HuH-7.5 (cell line): ENCODE results near the gene CHM.
"Not testable (repeated sequence)": the region's sequence is repeated elsewhere in the genome, so short reads cannot be mapped to it uniquely, and the experiment has no call there.

Source experiments
- DNase-seq: peaks from one replicate; pipeline ENCODE4 v3.0.0; 2011; ENCODE audit warnings: low spot score

CHM gene

GRCh38 chrX:85998954-85999353 is 48.4 kb downstream of the CHM start:
- DNase-seq, result no peak

GRCh38 chrX:85996555-85996954 is 50.8 kb downstream of the CHM start:
- no peak for DNase-seq

- no peak for DNase-seq
These were observed 51.7 kb downstream of the CHM start for GRCh38 chrX:85995641-85996040.

GRCh38 chrX:85994797-85995196 is 52.6 kb downstream of the CHM start:
- DNase-seq, result no peak

GRCh38 chrX:85994228-85994627 is 53.1 kb downstream of the CHM start:
- DNase-seq, result no peak

- DNase-seq, result no peak
These were observed 53.7 kb downstream of the CHM start for GRCh38 chrX:85993539-85994197.

- DNase-seq, result no peak
These were observed 54.5 kb downstream of the CHM start for GRCh38 chrX:85992811-85993229.

- DNase-seq, result no peak
These were observed 59.0 kb downstream of the CHM start for GRCh38 chrX:85988353-85988752.

GRCh38 chrX:85980286-85980685 is 67.1 kb downstream of the CHM start:
- no peak for DNase-seq

- no peak for DNase-seq
These were observed 70.1 kb downstream of the CHM start for GRCh38 chrX:85977218-85977617.

- not testable (repeated sequence) for DNase-seq
These were observed 75.0 kb downstream of the CHM start for GRCh38 chrX:85972351-85972750.

- no peak for DNase-seq
These were observed 82.6 kb downstream of the CHM start for GRCh38 chrX:85964744-85965143.

- DNase-seq, result no peak
These were observed 83.6 kb downstream of the CHM start for GRCh38 chrX:85963736-85964135.

GRCh38 chrX:85955510-85955909 is 91.8 kb downstream of the CHM start:
- no peak for DNase-seq

GRCh38 chrX:85944751-85945150 is 102.6 kb downstream of the CHM start:
- not testable (repeated sequence) for DNase-seq

- no peak for DNase-seq
These were observed 106.1 kb downstream of the CHM start for GRCh38 chrX:85941275-85941674.

- DNase-seq, result not testable (repeated sequence)
These were observed 107.4 kb downstream of the CHM start for GRCh38 chrX:85939942-85940341.

- not testable (repeated sequence) for DNase-seq
These were observed 113.0 kb downstream of the CHM start for GRCh38 chrX:85934399-85934798.

- no peak for DNase-seq
These were observed 117.3 kb downstream of the CHM start for GRCh38 chrX:85930099-85930498.

- no peak for DNase-seq
These were observed 118.8 kb downstream of the CHM start for GRCh38 chrX:85928606-85929005.

GRCh38 chrX:85927740-85928139 is 119.6 kb downstream of the CHM start:
- DNase-seq, result no peak

GRCh38 chrX:85922821-85923220 is 124.5 kb downstream of the CHM start:
- no peak for DNase-seq

- DNase-seq, result not testable (repeated sequence)
These were observed 130.6 kb downstream of the CHM start for GRCh38 chrX:85916656-85917280.

GRCh38 chrX:85914431-85914830 is 132.9 kb downstream of the CHM start:
- no peak for DNase-seq
